Testis (tissue), 3 donors: ENCODE measurements around the gene OPRM1. TPM values are rescaled to one million over a fixed set of nuclear protein-coding genes. Genes with fewer than 3 reads are reported as not detected.

Experiments
- DNase-seq: peaks from one replicate; pipeline ENCODE4 v3.0.0-alpha.2; 2019
- H3K27ac ChIP-seq, 2 donors: fragments of 200-600 bp; sonication (generic); one replicate each; pipeline ENCODE4 v1.5.1; 2019
- H3K27me3 ChIP-seq: fragments of 200-600 bp; sonication (generic); one replicate; pipeline ENCODE4 v1.5.1; 2019
- H3K36me3 ChIP-seq: fragments of 200-600 bp; sonication (generic); one replicate; pipeline ENCODE4 v1.5.1; 2017; ENCODE audit warnings: low read depth; ENCODE audit errors: missing control alignments
- H3K4me1 ChIP-seq: fragments of 200-600 bp; sonication (generic); one replicate; pipeline ENCODE4 v1.5.1; 2019
- H3K4me3 ChIP-seq, 2 donors: fragments of 200-600 bp; sonication (generic); one replicate each; pipeline ENCODE4 v1.5.1; 2017 to 2019
- H3K9me3 ChIP-seq: fragments of 200-600 bp; sonication (generic); one replicate; pipeline ENCODE4 v1.5.1; 2017
- CTCF ChIP-seq, 3 experiments: fragments of 450-650 bp in 2 of 3; fragments of 200-600 bp in 1 of 3; sonication (generic) in 1 of 3; IDR thresholded peaks; one replicate each; pipeline ENCODE4 v1.5.1; 2016 to 2019; ENCODE audit warnings: antibody characterized with exemption in 3 of 3, mild to moderate bottlenecking in 2 of 3, moderate library complexity in 1 of 3
- POLR2A ChIP-seq: fragments of 450-650 bp; IDR thresholded peaks from one replicate; pipeline ENCODE4 v1.6.1; 2017; ENCODE audit warnings: antibody characterized with exemption, mild to moderate bottlenecking, moderate library complexity
- WGBS, 2 donors: methylation state at CpG; one replicate each; pipeline ENCODE4 v1.1.5; 2018; 5-methylcytosine and 5-hydroxymethylcytosine counted together
- intact Hi-C: fragments of 100-400 bp; cut with DNase I; formaldehyde crosslinking; loops from one replicate; pipeline ENCODE4 v1.15.1; 2023; ENCODE audit warnings: low total_unique reads
- polyA plus RNA-seq: library from polyadenylated mRNA; stranded (reverse); fragments of 350-450 nt; fragmentation: Illumina TruSeq; extraction: RNeasy Lipid Tissue Mini Kit (QIAGEN cat#74804); gene quantifications from one replicate; pipeline ENCODE4 v1.2.3, GENCODE V29; 2014; ENCODE audit warnings: low read depth, low replicate concordance; ENCODE audit not compliant: insufficient read depth
- total RNA-seq, 2 donors: library from RNA; depleted of rRNA; stranded (reverse); fragments of >200 nt; gene quantifications; one replicate each; pipeline ENCODE4 v1.2.3, GENCODE V29; 2016

The OPRM1 gene
- total and polyA plus RNA-seq, 3 donors from 2014 or later, result 1.1 to 8.7 (median 4.0) TPM

DNA sequence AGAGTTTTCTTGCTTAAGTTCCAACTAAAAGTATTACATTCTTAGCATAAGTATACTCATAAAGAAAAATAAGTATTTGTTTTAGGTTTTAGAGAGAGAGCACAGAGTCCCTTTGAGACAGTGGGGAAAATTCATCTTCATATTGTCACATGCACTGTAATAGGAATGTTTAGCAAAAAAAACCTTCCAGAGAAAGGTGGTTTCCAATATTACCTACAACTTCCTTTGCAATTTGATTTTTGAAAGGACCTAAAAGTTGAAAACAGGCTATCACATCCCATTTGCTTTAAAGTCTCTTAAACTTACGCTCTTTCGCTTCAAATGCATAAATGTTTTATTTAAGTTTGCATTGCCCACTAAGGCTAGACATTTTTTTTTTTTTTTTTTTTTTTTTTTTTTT lies 86.4 kb downstream of the OPRM1 start:
- DNase-seq, result no peak
- WGBS, 2 donors, result 87 to 100% methylated on average over 2 of the region's 2 CpGs
- Histone ChIP-seq H3K27me3 (no peaks in the 10 kb centered on the region), H3K36me3 (no peaks in the 10 kb centered on the region), H3K27ac (peak overlapping the region in 1 of 2 donors; percentile 73), H3K4me3 (no peak overlapping the region), H3K9me3 (no peaks in the 10 kb centered on the region), H3K4me1 (peaks cover 3% of the 10 kb centered on the region)
- TF ChIP-seq CTCF (IDR thresholded peaks at IDR 0.05), result no peak
- intact Hi-C loops, result no loop called here

GRCh38 chr6:154127657-154128056 lies 88.6 kb downstream of the OPRM1 start:
- no peaks in the 10 kb centered on the region for H3K27me3 ChIP-seq
- no peaks in the 10 kb centered on the region for H3K36me3 ChIP-seq
- H3K27ac ChIP-seq, result no peak overlapping the region
- no peak for DNase-seq
- TF ChIP-seq CTCF (IDR thresholded peaks at IDR 0.05) (no peak), POLR2A (no peak)
- WGBS, 2 donors, result 50 to 58% methylated on average over 2 of the region's 2 CpGs
- H3K9me3 ChIP-seq, result no peaks in the 10 kb centered on the region
- H3K4me3 ChIP-seq, result no peak overlapping the region
- peaks cover 3% of the 10 kb centered on the region for H3K4me1 ChIP-seq
- intact Hi-C loops, result no loop called here

DNA sequence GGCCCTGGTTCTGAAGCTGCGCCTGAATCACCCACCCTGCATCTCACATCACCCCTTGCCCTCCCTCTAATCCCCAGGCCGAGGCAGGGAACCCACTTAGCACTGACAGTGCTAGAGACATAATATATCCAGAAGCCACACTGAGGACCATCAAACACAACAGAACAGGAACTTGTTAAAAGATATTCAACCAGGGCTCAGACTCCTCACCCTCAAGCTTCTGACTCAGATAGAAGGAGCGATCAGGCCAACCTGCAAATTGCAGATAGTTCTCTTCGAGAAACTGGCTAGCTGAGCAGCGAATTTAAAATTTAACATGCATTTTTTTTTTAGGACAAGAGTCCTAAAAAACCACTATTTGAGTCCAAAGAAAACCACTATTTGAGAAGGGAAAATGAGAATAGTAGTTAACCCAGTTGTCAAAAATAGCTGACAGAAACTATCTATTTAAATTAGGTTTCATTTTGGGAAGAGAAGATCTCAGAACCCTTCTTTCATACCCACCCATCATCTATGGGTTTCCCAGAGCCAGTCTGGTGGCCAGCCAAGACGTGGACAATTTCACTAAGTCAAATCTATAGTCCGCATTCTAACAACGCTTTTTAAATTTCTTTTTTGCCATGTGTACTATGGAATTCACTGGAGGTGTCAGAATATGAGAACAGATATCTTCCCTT lies 95.6 kb downstream of the OPRM1 start:
- Histone ChIP-seq H3K36me3 (no peaks in the 10 kb centered on the region), H3K4me1 (no peaks in the 10 kb centered on the region), H3K27me3 (no peaks in the 10 kb centered on the region), H3K27ac (no peak overlapping the region), H3K4me3 (no peak overlapping the region), H3K9me3 (no peaks in the 10 kb centered on the region)
- TF ChIP-seq CTCF (IDR thresholded peaks at IDR 0.05), result no peak
- TF ChIP-seq POLR2A, result no peak
- WGBS, 2 donors, result 92 to 93% methylated on average over 8 of the region's 8 CpGs
- intact Hi-C loops, result no loop called here
- no peak for DNase-seq

GRCh38 chr6:154138793-154139192 lies 99.8 kb downstream of the OPRM1 start:
- WGBS, 2 donors, result 89 to 95% methylated on average over 6 of the region's 6 CpGs
- H3K9me3 ChIP-seq, result no peaks in the 10 kb centered on the region
- no peaks in the 10 kb centered on the region for H3K36me3 ChIP-seq
- H3K4me3 ChIP-seq, result no peak overlapping the region
- no peaks in the 10 kb centered on the region for H3K4me1 ChIP-seq
- intact Hi-C loops, result no loop called here
- TF ChIP-seq POLR2A, result no peak
- no peak for TF ChIP-seq CTCF (IDR thresholded peaks at IDR 0.05)
- no peak overlapping the region for H3K27ac ChIP-seq
- no peak for DNase-seq
- H3K27me3 ChIP-seq, result no peaks in the 10 kb centered on the region

DNA sequence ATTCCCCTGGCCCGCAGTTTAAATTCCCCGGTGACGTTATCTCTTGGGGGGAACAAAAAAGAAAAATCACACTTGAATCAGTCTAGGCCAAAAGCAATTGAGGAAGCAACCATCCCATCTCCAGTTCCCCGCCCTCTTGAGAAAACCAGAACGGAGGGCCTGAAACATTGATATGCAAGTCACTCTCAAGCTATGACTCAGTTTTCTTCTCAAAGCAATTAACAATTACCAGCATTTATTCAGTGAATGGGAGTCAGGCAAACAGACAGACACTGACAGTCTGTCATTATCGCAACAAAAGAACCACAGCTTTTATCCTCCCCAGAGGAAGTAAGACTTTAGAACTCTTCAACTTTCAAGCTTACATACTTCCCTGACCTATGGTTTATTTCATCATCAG lies 100.9 kb downstream of the OPRM1 start:
- no peaks in the 10 kb centered on the region for H3K27me3 ChIP-seq
- H3K9me3 ChIP-seq, result no peaks in the 10 kb centered on the region
- no peaks in the 10 kb centered on the region for H3K36me3 ChIP-seq
- H3K4me1 ChIP-seq, result no peaks in the 10 kb centered on the region
- 80 to 81% methylated on average over 6 of the region's 6 CpGs for WGBS, 2 donors
- no peak overlapping the region for H3K4me3 ChIP-seq
- TF ChIP-seq CTCF (IDR thresholded peaks at IDR 0.05) (no peak), POLR2A (no peak)
- H3K27ac ChIP-seq, result no peak overlapping the region
- no peak for DNase-seq
- intact Hi-C loops, result no loop called here
